ENCODE measurements around the gene SLC35F1.

DNA sequence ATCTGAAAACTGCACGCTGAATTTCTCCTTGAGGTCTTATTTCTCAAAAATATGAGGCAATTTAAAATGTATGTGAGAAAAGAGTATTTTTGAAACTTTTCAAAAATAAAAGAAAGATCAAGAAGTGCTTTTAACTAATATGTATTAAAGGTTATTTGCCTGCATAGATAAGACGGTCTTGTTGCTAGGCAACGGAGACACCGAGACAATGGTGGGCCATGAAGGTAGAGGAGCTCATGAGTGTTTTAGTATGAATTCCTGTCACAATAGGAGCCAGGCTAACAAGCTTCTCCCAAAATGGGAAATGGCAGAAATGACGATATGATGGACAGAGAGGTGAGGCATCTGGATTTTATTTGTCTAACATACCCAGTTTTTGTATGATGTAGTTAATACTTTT lies 308.2 kb downstream of the SLC35F1 start:
- TF ChIP-seq, protein P1, sequence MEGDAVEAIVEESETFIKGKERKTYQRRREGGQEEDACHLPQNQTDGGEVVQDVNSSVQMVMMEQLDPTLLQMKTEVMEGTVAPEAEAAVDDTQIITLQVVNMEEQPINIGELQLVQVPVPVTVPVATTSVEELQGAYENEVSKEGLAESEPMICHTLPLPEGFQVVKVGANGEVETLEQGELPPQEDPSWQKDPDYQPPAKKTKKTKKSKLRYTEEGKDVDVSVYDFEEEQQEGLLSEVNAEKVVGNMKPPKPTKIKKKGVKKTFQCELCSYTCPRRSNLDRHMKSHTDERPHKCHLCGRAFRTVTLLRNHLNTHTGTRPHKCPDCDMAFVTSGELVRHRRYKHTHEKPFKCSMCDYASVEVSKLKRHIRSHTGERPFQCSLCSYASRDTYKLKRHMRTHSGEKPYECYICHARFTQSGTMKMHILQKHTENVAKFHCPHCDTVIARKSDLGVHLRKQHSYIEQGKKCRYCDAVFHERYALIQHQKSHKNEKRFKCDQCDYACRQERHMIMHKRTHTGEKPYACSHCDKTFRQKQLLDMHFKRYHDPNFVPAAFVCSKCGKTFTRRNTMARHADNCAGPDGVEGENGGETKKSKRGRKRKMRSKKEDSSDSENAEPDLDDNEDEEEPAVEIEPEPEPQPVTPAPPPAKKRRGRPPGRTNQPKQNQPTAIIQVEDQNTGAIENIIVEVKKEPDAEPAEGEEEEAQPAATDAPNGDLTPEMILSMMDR (conservative IDR thresholded peaks at IDR 0.05 in 1 of 2, IDR thresholded peaks at IDR 0.05 in 1 of 2; ENCODE audit: low read depth in 1 of 2, low read length in 2 of 2) = no peak
- TF ChIP-seq EZH2 (IDR thresholded peaks at IDR 0.05; ENCODE audit: low read length, missing control alignments) = no peak
